ENCODE measurements around the gene TATDN3.
"Not testable (repeated sequence)": the region's sequence is repeated elsewhere in the genome, so short reads cannot be mapped to it uniquely, and the experiment has no call there.

Gene TATDN3

GRCh38 chr1:212791676-212792395, at the start of gene TATDN3, which contains the start of gene NSL1:
TSS of gene TATDN3 (plus strand) at chr1:212791894. CDS start at chr1:212791922, 28 bp downstream.
TSS of gene NSL1 (minus strand) at chr1:212791777. CDS start at chr1:212791763, 14 bp downstream.
- DNase-seq = peak; percentile 72 to 96 (median 91)
- intact Hi-C loops (cut with DNase I) = no loop called here

GRCh38 chr1:212743901-212744475, 47.7 kb upstream of the TATDN3 start:
- DNase-seq = no peak
- intact Hi-C loops (cut with DNase I) = no loop called here

GRCh38 chr1:212745303-212745702, 46.4 kb upstream of the TATDN3 start:
- intact Hi-C loops (cut with DNase I) = no loop called here
- DNase-seq = no peak

- DNase-seq = no peak
- intact Hi-C loops (cut with DNase I) = no loop called here
Observed at GRCh38 chr1:212746546-212746945, 45.1 kb upstream of the TATDN3 start.

- intact Hi-C loops (cut with DNase I) = loop anchor here (10.0 kb wide), 1 partner anchor 85 kb away; no protein-coding TSS in a partner anchor
- DNase-seq = peak in 2 of 42 donors; percentile 49 to 52
Observed at GRCh38 chr1:212749821-212750535, 41.7 kb upstream of the TATDN3 start.

GRCh38 chr1:212752252-212752933, 39.3 kb upstream of the TATDN3 start:
- intact Hi-C loops (cut with DNase I) = loop anchor here (10.0 kb wide), 1 partner anchor 88 kb away; no protein-coding TSS in a partner anchor
- no peak for DNase-seq

- intact Hi-C loops (cut with DNase I) = loop anchor here (10.0 kb wide), 1 partner anchor 88 kb away; no protein-coding TSS in a partner anchor
Observed at GRCh38 chr1:212752934-212753497, 38.7 kb upstream of the TATDN3 start.

GRCh38 chr1:212753749-212754148, 37.9 kb upstream of the TATDN3 start:
- intact Hi-C loops (cut with DNase I) = loop anchor here (10.0 kb wide), 1 partner anchor 89 kb away; no protein-coding TSS in a partner anchor
- DNase-seq = no peak

More at GRCh38 chr1:212752934-212753497, 38.7 kb upstream of the TATDN3 start:
- peak in 1 of 42 donors; percentile 8 for DNase-seq

GRCh38 chr1:212754193-212754592, 37.5 kb upstream of the TATDN3 start:
- DNase-seq = no peak
- intact Hi-C loops (cut with DNase I) = loop anchor here (10.0 kb wide), 1 partner anchor 89 kb away; no protein-coding TSS in a partner anchor

- DNase-seq = peak in 40 of 42 donors; percentile 12 to 84 (median 62)
- intact Hi-C loops (cut with DNase I) = loop anchor here (10.0 kb wide), 1 partner anchor 90 kb away; no protein-coding TSS in a partner anchor
Observed at GRCh38 chr1:212754680-212755079, 37.0 kb upstream of the TATDN3 start.

GRCh38 chr1:212759683-212760082, 32.0 kb upstream of the TATDN3 start:
- DNase-seq = no peak
- intact Hi-C loops (cut with DNase I) = loop anchor here (10.0 kb wide), 1 partner anchor 95 kb away; no protein-coding TSS in a partner anchor

- DNase-seq = peak in 4 of 42 donors; percentile 14 to 36 (median 26)
- intact Hi-C loops (cut with DNase I) = no loop called here
Observed at GRCh38 chr1:212760126-212760823, 31.4 kb upstream of the TATDN3 start.

- DNase-seq = no peak
- intact Hi-C loops (cut with DNase I) = no loop called here
Observed at GRCh38 chr1:212762234-212762633, 29.5 kb upstream of the TATDN3 start.

- intact Hi-C loops (cut with DNase I) = no loop called here
- no peak for DNase-seq
Observed at GRCh38 chr1:212762839-212763238, 28.9 kb upstream of the TATDN3 start.

- DNase-seq; intact Hi-C loops (cut with DNase I): not testable (repeated sequence)
Observed at GRCh38 chr1:212764718-212765281, 26.9 kb upstream of the TATDN3 start.

- intact Hi-C loops (cut with DNase I); DNase-seq: not testable (repeated sequence)
Observed at GRCh38 chr1:212766825-212767224, 24.9 kb upstream of the TATDN3 start.

- intact Hi-C loops (cut with DNase I) = no loop called here
- no peak for DNase-seq
Observed at GRCh38 chr1:212769459-212770167, 22.1 kb upstream of the TATDN3 start.
